Ishikawa (cell line): ENCODE results near the gene DOK6.

Source experiments
- CEBPB ChIP-seq: IDR thresholded peaks from 2 replicates; pipeline ENCODE4 v1.6.1; 2012
- CREB1 ChIP-seq: IDR thresholded peaks from 2 replicates; pipeline ENCODE4 v1.6.1; 2012; ENCODE audit warnings: low read depth
- EGR1 ChIP-seq: IDR thresholded peaks from 2 replicates; pipeline ENCODE4 v1.6.1; 2012
- EP300 ChIP-seq: IDR thresholded peaks from 2 replicates; pipeline ENCODE4 v1.6.1; 2012; ENCODE audit warnings: borderline replicate concordance
- FOXM1 ChIP-seq: IDR thresholded peaks from 2 replicates; pipeline ENCODE4 v1.6.1; 2012; ENCODE audit warnings: low read depth, borderline replicate concordance
- NFIC ChIP-seq: IDR thresholded peaks from 2 replicates; pipeline ENCODE4 v1.6.1; 2012
- RAD21 ChIP-seq: IDR thresholded peaks from 2 replicates; pipeline ENCODE4 v1.6.1; 2012; ENCODE audit warnings: low read depth
- REST ChIP-seq: IDR thresholded peaks from 2 replicates; pipeline ENCODE4 v1.6.1; 2012; ENCODE audit warnings: low read depth, mild to moderate bottlenecking
- TAF1 ChIP-seq: IDR thresholded peaks from 2 replicates; pipeline ENCODE4 v1.6.1; 2012; ENCODE audit warnings: low read depth, mild to moderate bottlenecking
- TCF12 ChIP-seq: IDR thresholded peaks from 2 replicates; pipeline ENCODE4 v1.6.1; 2012; ENCODE audit warnings: low read depth
- TEAD4 ChIP-seq: IDR thresholded peaks from 2 replicates; pipeline ENCODE4 v1.6.1; 2012
- YY1 ChIP-seq: IDR thresholded peaks from 2 replicates; pipeline ENCODE4 v1.6.1; 2012; ENCODE audit warnings: low read depth
- ZBTB7A ChIP-seq: IDR thresholded peaks from 2 replicates; pipeline ENCODE4 v1.6.1; 2012; ENCODE audit warnings: low read depth
- TF ChIP-seq, protein P1 (sequence below): IDR thresholded peaks from 2 replicates; pipeline ENCODE4 v1.6.1; 2012
- TF ChIP-seq, protein P2 (sequence below): IDR thresholded peaks from 2 replicates; pipeline ENCODE4 v1.6.1; 2012

The DOK6 gene

DNA sequence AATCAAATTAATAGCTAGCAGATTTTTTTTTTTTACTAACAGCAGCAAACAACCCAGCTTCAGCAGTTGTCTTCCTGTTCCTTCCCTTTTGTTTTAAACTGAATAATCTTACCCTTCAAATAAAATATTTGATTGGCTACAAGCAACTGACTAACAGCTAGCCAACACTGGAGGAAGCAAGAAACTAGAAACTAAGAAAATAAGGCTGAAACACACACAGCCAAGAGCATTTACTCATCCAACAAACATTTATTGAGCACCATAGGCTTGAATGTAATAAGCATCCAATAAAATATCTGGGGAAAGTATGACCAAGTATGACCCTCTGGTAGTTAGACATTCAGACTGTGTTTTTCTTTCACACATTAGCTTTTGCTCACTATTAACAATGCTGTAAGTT is 357.8 kb downstream of the DOK6 start:
- no peak for TF ChIP-seq TEAD4
- no peak for TF ChIP-seq ZBTB7A
- TF ChIP-seq TAF1, result no peak
- TF ChIP-seq, protein P1, sequence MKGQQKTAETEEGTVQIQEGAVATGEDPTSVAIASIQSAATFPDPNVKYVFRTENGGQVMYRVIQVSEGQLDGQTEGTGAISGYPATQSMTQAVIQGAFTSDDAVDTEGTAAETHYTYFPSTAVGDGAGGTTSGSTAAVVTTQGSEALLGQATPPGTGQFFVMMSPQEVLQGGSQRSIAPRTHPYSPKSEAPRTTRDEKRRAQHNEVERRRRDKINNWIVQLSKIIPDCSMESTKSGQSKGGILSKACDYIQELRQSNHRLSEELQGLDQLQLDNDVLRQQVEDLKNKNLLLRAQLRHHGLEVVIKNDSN, result no peak
- no peak for TF ChIP-seq TCF12
- no peak for TF ChIP-seq EP300
- TF ChIP-seq NFIC, result no peak
- no peak for TF ChIP-seq FOXM1
- TF ChIP-seq, protein P2, sequence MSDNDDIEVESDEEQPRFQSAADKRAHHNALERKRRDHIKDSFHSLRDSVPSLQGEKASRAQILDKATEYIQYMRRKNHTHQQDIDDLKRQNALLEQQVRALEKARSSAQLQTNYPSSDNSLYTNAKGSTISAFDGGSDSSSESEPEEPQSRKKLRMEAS, result no peak
- TF ChIP-seq CREB1, result no peak
- TF ChIP-seq CEBPB, result no peak
- no peak for TF ChIP-seq YY1
- TF ChIP-seq EGR1, result no peak
- TF ChIP-seq REST, result no peak
- no peak for TF ChIP-seq RAD21

DNA sequence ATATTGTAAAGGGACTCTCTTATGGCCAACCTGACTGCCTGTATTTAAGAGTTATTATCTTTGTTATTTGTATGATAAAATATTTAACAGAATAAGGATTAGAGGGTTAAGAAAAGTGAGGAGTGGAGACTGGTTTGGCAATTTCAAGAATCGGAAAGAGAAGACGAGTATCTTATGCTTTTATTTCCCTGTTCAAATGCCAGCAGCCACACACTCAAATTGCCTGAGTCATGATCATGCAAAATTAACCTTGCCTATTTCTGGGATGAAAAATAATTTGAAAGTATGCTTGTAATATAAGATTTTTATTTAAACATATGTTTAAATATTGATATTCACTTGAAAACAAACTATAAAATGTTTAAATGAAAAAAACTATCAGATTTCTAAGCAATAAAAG is 358.4 kb downstream of the DOK6 start:
- TF ChIP-seq, protein P2, result no peak
- TF ChIP-seq FOXM1 (no peak), CREB1 (no peak), CEBPB (no peak), TAF1 (no peak), NFIC (no peak), TCF12 (no peak), YY1 (no peak), EP300 (no peak), TEAD4 (no peak), REST (no peak), ZBTB7A (no peak)
- TF ChIP-seq, protein P1, result no peak

DNA sequence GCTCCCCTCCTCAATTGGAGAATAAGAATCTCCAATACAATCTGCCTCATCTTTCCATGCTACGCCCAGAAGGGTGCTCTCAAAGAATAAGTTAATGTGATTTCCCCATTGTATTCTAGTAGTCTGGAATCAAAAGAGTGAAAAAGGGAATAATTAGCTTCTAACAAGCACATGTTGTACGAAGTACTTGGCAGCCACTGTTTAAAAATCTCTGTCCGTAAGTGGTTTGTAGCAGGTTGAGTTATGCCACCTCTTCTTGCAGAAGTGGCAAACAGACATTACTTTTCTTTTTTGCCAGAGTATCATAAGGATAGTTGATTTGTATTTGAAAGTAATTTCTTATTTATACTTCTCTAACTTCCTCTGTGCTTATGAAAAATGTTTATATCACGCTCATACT is 362.3 kb downstream of the DOK6 start:
- TF ChIP-seq RAD21 (no peak), CEBPB (no peak), NFIC (no peak), REST (no peak), CREB1 (no peak), EP300 (no peak), TEAD4 (no peak), FOXM1 (no peak), ZBTB7A (no peak), EGR1 (no peak)
- TF ChIP-seq, protein P1, result no peak

- TF ChIP-seq TCF12 (no peak), CEBPB (0 out of 2 replicates have a peak, but pooled peaks have one; percentile 44)
These were observed 363.1 kb downstream of the DOK6 start for GRCh38 chr18:69763821-69764220.

DNA sequence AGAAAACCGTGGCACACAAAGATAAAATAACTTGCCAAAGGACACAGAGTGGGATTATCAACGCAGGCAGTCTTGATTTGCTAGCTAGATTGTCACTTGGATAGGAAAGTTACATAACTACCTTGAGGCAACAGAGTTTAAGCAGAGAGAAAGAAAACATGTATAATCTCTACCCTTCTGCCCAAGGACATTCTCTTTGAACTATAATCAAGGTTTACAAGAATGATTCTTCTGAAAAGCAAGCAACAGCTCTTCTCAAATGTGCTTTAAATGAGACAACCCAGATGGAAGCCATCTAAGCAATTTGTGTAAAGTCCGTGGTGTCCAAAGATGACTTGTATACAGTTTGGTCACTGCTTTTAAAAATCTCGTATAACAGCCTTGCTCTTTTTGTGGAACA is 369.6 kb downstream of the DOK6 start:
- TF ChIP-seq EP300, result no peak
- TF ChIP-seq, protein P2, result no peak
- TF ChIP-seq, protein P1, result no peak
- TF ChIP-seq TAF1, result no peak
- TF ChIP-seq YY1, result no peak
- TF ChIP-seq RAD21, result no peak
- no peak for TF ChIP-seq NFIC
- TF ChIP-seq TCF12, result no peak
- TF ChIP-seq EGR1, result no peak
- TF ChIP-seq TEAD4, result no peak
- no peak for TF ChIP-seq FOXM1
- no peak for TF ChIP-seq CEBPB
- TF ChIP-seq ZBTB7A, result no peak
- no peak for TF ChIP-seq REST
- TF ChIP-seq CREB1, result no peak
